Stimulated activated CD8-positive, alpha-beta memory T cell treated with anti-CD3 and anti-CD28 coated beads, Interleukin-12 subunit alpha, Interleukin-12 subunit beta, amount 100 ng/mL, for 24 hours (primary cell): ENCODE data around the gene NHLRC2.

ENCODE experiments used
- DNase-seq: peaks from one replicate; pipeline ENCODE4 v3.0.0-alpha.2; 2020; ENCODE audit errors: extremely low read depth

NHLRC2 gene

GRCh38 chr10:113865901-113866300 lies 11.4 kb downstream of the NHLRC2 start:
- no peak for DNase-seq

GRCh38 chr10:113866551-113867394 lies 12.3 kb downstream of the NHLRC2 start:
- DNase-seq: no peak

GRCh38 chr10:113867904-113868303 lies 13.4 kb downstream of the NHLRC2 start:
- DNase-seq: no peak

- no peak for DNase-seq
These were observed 15.3 kb downstream of the NHLRC2 start for GRCh38 chr10:113869789-113870188.

- no peak for DNase-seq
These were observed 17.9 kb downstream of the NHLRC2 start for GRCh38 chr10:113872139-113873030.

- DNase-seq: no peak
These were observed 20.8 kb downstream of the NHLRC2 start for GRCh38 chr10:113875212-113875611.

- no peak for DNase-seq
These were observed 22.0 kb downstream of the NHLRC2 start for GRCh38 chr10:113876461-113876860.

GRCh38 chr10:113879691-113880090 lies 25.2 kb downstream of the NHLRC2 start:
- DNase-seq: no peak

GRCh38 chr10:113880236-113880635 lies 25.8 kb downstream of the NHLRC2 start:
- DNase-seq: no peak

GRCh38 chr10:113882240-113882639 lies 27.8 kb downstream of the NHLRC2 start:
- DNase-seq: no peak

GRCh38 chr10:113889911-113890310 lies 35.5 kb downstream of the NHLRC2 start:
- no peak for DNase-seq

GRCh38 chr10:113890769-113891168 lies 36.3 kb downstream of the NHLRC2 start:
- DNase-seq: no peak

- no peak for DNase-seq
These were observed 37.0 kb downstream of the NHLRC2 start for GRCh38 chr10:113891476-113891875.

GRCh38 chr10:113893570-113893969 lies 39.1 kb downstream of the NHLRC2 start:
- DNase-seq: no peak

GRCh38 chr10:113894581-113894980 lies 40.1 kb downstream of the NHLRC2 start:
- no peak for DNase-seq

- DNase-seq: no peak
These were observed 40.6 kb downstream of the NHLRC2 start for GRCh38 chr10:113895018-113895417.

- DNase-seq: no peak
These were observed 43.5 kb downstream of the NHLRC2 start for GRCh38 chr10:113897693-113898618.

- no peak for DNase-seq
These were observed 45.6 kb downstream of the NHLRC2 start for GRCh38 chr10:113899952-113900598.

- no peak for DNase-seq
These were observed 51.3 kb downstream of the NHLRC2 start for GRCh38 chr10:113905756-113906155.

- DNase-seq: no peak
These were observed 52.7 kb downstream of the NHLRC2 start for GRCh38 chr10:113907166-113907565.

GRCh38 chr10:113908236-113908635 lies 53.8 kb downstream of the NHLRC2 start:
- no peak for DNase-seq
